AG09319 (cell line): Measurements from ENCODE around the gene CDC14A.

ENCODE experiments used
- DNase-seq: peaks from one replicate; pipeline ENCODE4 v3.0.0-alpha.2; 2010; ENCODE audit warnings: low read depth; ENCODE audit errors: extremely low read depth
- CTCF ChIP-seq: IDR thresholded peaks from 2 replicates; pipeline ENCODE4 v1.5.1; 2011; ENCODE audit warnings: low read depth, mild to moderate bottlenecking, inconsistent platforms, low read length, moderate library complexity

CDC14A gene

DNA sequence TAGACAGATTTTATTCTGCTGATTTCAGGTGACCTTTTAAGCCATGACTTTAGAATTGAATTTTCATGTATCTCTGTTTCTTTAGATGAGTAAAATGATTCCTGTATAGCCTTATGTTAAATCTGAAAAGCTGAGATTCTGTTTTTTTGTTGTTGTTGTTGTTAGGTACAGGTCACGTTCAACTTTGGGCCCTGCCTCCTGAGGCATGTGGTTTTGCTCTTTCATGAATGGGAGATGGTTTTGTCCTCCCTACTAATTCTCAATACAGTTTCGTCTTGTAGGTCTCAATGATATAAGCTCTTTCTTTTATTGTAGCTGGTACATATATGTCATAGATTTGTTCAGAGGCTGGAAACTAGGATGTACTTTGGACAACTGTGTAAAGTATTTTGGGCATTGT, 79.6 kb downstream of the CDC14A start:
- TF ChIP-seq CTCF: no peak
- DNase-seq: no peak

DNA sequence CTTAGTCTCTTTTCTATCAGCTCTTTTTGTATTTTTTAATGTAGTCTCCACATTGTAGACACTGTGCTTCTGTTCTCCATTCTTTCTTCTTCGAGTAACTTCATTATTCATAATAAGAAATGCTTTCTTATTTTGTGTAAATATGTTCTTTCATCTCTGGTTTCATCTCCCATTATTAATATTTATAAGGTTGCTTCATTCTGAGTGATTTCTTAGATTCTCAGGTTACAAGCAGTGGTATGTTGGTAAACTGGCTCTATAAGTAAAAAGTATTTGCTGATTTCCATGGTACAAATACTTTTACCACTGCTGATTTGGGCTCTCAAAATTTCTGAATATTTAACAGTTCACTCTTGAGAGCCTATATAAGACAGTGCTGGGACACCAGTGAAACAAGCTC, 81.3 kb downstream of the CDC14A start:
- TF ChIP-seq CTCF: no peak
- DNase-seq: no peak

GRCh38 chr1:100434831-100435230, 82.5 kb downstream of the CDC14A start:
- no peak for DNase-seq
- no peak for TF ChIP-seq CTCF

GRCh38 chr1:100438375-100438774, 86.1 kb downstream of the CDC14A start:
- TF ChIP-seq CTCF: no peak
- DNase-seq: no peak

- DNase-seq: no peak
- no peak for TF ChIP-seq CTCF
Observed at GRCh38 chr1:100438789-100439188, 86.5 kb downstream of the CDC14A start.

DNA sequence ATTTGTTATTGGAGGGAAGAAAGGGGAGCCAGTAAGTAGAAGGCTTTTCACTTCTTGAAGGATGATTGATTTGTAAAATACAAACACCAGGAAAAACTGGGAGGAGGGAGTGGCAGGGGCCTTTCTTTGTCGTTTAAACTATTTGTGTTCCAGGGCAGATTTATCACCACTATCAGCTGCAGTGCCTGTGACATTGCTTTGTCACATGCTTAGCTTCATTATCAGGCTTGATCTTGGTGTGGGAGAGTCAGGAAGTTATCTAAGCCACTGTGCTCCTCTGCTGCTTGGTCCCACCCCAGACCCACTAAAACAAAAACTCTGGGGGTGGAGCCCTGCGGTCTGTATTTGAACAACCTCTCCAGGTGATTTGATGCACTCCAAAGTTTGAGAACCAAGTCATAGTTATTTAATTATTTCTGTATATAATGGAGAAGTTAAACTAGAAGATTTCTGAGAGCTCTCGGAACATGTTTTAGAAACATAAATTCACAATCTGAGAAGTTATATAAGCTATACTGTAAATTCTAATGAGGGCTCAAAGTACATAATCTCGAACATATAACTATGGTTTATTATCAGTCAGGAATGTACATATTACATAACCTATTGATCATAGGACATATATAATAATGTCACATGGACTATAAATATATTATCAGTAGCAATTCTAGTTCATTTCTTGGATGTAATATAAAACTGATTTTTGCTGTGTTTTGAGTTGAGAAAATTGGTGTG, 87.9 kb downstream of the CDC14A start:
- TF ChIP-seq CTCF: no peak
- no peak for DNase-seq

DNA sequence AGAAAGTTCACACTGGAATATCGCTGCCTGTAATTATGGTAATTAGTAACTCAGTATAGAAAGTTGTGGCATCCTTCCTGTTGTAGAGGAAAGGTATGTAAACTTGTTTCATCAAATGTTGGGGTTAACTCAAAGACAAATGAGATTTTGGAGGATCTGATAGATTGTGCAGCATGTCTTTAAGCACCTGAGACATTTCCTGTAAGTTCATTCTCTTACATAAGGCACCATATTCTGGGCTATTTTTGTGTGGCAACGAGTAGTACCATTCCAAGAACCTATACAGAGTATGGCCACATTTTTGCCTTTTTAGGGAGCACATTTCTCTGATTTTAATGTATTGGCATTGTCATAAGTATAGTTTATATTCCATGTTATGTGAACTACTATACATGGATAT, 88.8 kb downstream of the CDC14A start:
- DNase-seq: no peak
- no peak for TF ChIP-seq CTCF
